GM18502 (cell line): ENCODE measurements around the gene CD47.

Experiments used
- ATAC-seq: cut with Tn5 transposase; IDR thresholded peaks from one replicate; pipeline ENCODE4 v1.9.1; 2021; ENCODE audit warnings: mild to moderate bottlenecking; ENCODE audit not compliant: unreplicated experiment, poor library complexity

CD47 gene

DNA sequence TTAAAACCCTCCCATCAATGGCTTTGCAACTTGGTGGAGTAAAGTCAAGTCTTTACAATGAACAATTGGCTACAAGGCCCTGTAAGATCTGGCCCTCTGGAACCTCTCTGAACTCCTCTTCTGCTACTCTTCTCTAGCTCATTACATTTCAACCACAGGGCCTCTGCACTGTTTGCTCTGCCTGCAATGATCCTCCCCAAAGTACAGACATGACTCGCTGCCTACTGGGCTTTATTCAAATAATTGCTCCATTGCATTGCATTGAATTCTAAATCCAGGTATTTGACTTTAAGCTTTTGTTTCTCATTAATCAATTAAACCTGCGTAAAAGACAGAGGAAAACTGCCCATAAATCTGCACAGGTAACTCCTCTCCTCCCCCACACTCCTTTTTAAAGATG, 96.7 kb downstream of the CD47 start:
- no peak for ATAC-seq

GRCh38 chr3:107993771-107994170, 97.1 kb downstream of the CD47 start:
- no peak for ATAC-seq
